Omental fat pad (tissue), 4 donors: ENCODE results near the gene RHO. TPM values are rescaled to one million over a fixed set of nuclear protein-coding genes. Genes with fewer than 3 reads are reported as not detected.

ENCODE experiments used
- ATAC-seq: fragments of 150-250 bp; one replicate; pipeline ENCODE4 v1.9.1; 2016; ENCODE audit warnings: mild to moderate bottlenecking, moderate library complexity; ENCODE audit not compliant: low FRiP score
- DNase-seq: peaks from one replicate; pipeline ENCODE4 v3.0.0-alpha.2; 2019; ENCODE audit warnings: low spot score
- CTCF ChIP-seq, 3 donors: fragments of 450-650 bp; IDR thresholded peaks; one replicate each; pipeline ENCODE4 v1.5.1; 2016 to 2017; ENCODE audit warnings: antibody characterized with exemption in 3 of 3, mild to moderate bottlenecking in 3 of 3, moderate library complexity in 2 of 3
- total RNA-seq, 4 donors: library from RNA; depleted of rRNA; stranded (reverse); fragments of >200 nt; gene quantifications; one replicate each; pipeline ENCODE4 v1.1.0, GENCODE V29; 2016

RHO gene
- total RNA-seq, 4 donors from 2014 or later = 0.28 TPM; not detected in 3

GRCh38 chr3:129575233-129575996, 47.0 kb downstream of the RHO start:
- DNase-seq (no peak), ATAC-seq (no peak)
- TF ChIP-seq CTCF (IDR thresholded peaks at IDR 0.05) = no peak

- ATAC-seq = no peak
- no peak for DNase-seq
- no peak for TF ChIP-seq CTCF (IDR thresholded peaks at IDR 0.05)
Measured at GRCh38 chr3:129575997-129576384, 47.6 kb downstream of the RHO start.

GRCh38 chr3:129576514-129577352, 48.3 kb downstream of the RHO start:
- no peak for ATAC-seq
- no peak for DNase-seq
- TF ChIP-seq CTCF (IDR thresholded peaks at IDR 0.05) = no peak

GRCh38 chr3:129577366-129577765, 48.9 kb downstream of the RHO start:
- TF ChIP-seq CTCF (IDR thresholded peaks at IDR 0.05) = no peak
- DNase-seq = no peak
- ATAC-seq = no peak

GRCh38 chr3:129577925-129578786, 49.7 kb downstream of the RHO start:
- ATAC-seq (no peak), DNase-seq (no peak)
- no peak for TF ChIP-seq CTCF (IDR thresholded peaks at IDR 0.05)

- ATAC-seq = no peak
- no peak for DNase-seq
- TF ChIP-seq CTCF (IDR thresholded peaks at IDR 0.05) = no peak
Measured at GRCh38 chr3:129579991-129580390, 51.6 kb downstream of the RHO start.
